Stimulated activated naive B cell treated with anti-CD40 and anti-IgM and Interleukin-4, amounts not matched to agents 10 μg/mL and 1 μg/mL and 100 μg/mL, for 72 hours (primary cell): ENCODE results near the gene SPDYE8.
"Not testable (repeated sequence)": the region's sequence is repeated elsewhere in the genome, so short reads cannot be mapped to it uniquely, and the experiment has no call there.

ENCODE experiments used
- ATAC-seq, 2 donors: fragments of 150-1000 bp; cut with Tn5 transposase; replicated peaks; 2 replicates each; pipeline ENCODE4 v1.10.0; 2021; ENCODE audit warnings: moderate library complexity in 1 of 2
- DNase-seq: peaks from one replicate; pipeline ENCODE4 v3.0.0; 2021
- H3K27ac Mint-ChIP-seq: one replicate; pipeline ENCODE4 v1.8.0; 2022; ENCODE audit warnings: mild to moderate bottlenecking, mixed read lengths
- H3K27me3 Mint-ChIP-seq, 2 donors: one replicate each; pipeline ENCODE4 v1.8.0; 2022; ENCODE audit warnings: mixed read lengths in 2 of 2
- H3K36me3 Mint-ChIP-seq, 2 donors: one replicate each; pipeline ENCODE4 v1.8.0; 2022; ENCODE audit warnings: mixed read lengths in 2 of 2, mild to moderate bottlenecking in 1 of 2
- H3K4me1 Mint-ChIP-seq, 2 donors: one replicate each; pipeline ENCODE4 v1.8.0; 2022; ENCODE audit warnings: mixed read lengths in 2 of 2, mild to moderate bottlenecking in 1 of 2
- H3K4me3 Mint-ChIP-seq, 2 donors: one replicate each; pipeline ENCODE4 v1.8.0; 2022; ENCODE audit warnings: mild to moderate bottlenecking in 2 of 2, mixed read lengths in 2 of 2, moderate library complexity in 1 of 2
- H3K9me3 Mint-ChIP-seq, 2 donors: one replicate each; pipeline ENCODE4 v1.8.0; 2022; ENCODE audit warnings: mixed read lengths in 2 of 2, mild to moderate bottlenecking in 1 of 2

SPDYE8 gene

GRCh38 chr7:72971505-72971904, 58.1 kb downstream of the SPDYE8 start:
- not testable (repeated sequence) for H3K27ac Mint-ChIP-seq, H3K4me3 Mint-ChIP-seq, H3K27me3 Mint-ChIP-seq, H3K4me1 Mint-ChIP-seq, DNase-seq, H3K9me3 Mint-ChIP-seq, H3K36me3 Mint-ChIP-seq
- peak in 1 of 2 donors; percentile 11 for ATAC-seq
